ENCODE data around the gene XPO4.

XPO4 gene

GRCh38 chr13:20828539-20829364 is 73.8 kb downstream of the XPO4 start:
- no peak for DNase-seq (ENCODE audit: low spot score)

- no peak for DNase-seq (ENCODE audit: low spot score)
Measured at GRCh38 chr13:20826843-20827560, 75.5 kb downstream of the XPO4 start.

DNA sequence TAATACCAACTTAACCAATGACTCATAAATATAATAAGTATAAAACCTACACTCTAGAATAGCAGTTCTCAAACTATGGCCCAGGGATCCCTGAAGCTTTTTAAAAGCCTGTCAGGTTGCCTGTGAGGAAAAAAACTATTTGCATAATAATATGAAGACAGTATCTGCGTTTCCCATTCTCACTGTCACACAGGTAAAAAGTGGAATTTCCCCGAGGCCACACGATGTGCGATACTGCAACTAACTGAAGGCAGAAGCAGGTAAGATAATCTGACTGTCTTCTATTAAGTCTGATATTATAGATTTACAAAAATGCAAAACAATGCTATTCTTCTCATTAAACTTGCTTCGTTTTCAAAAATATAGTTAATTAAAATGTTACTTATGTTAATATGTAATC is 76.2 kb downstream of the XPO4 start:
- DNase-seq (ENCODE audit: low spot score) = no peak

- DNase-seq (ENCODE audit: low spot score) = no peak
Measured at GRCh38 chr13:20825477-20825875, 77.1 kb downstream of the XPO4 start.

GRCh38 chr13:20824762-20825476 is 77.6 kb downstream of the XPO4 start:
- no peak for DNase-seq (ENCODE audit: low spot score)

DNA sequence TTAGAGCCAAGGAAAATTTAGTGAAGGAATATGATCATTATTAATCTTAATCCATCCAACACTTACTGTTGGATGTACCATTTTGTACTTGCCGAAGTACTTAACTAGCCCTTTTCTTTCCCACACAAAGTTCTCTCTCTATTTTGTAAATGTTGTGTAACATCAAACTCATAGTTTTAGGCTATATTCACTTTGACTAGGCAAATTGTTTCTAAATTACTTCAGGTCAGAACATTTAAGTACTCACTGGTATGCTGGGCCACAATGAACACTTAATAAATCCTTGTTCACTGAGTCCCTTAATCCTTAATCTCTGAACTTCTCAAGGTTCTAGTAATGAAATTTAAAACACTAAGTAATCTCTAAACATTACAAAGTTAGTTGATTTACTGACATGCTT is 79.5 kb downstream of the XPO4 start:
- DNase-seq (ENCODE audit: low spot score) = no peak

DNA sequence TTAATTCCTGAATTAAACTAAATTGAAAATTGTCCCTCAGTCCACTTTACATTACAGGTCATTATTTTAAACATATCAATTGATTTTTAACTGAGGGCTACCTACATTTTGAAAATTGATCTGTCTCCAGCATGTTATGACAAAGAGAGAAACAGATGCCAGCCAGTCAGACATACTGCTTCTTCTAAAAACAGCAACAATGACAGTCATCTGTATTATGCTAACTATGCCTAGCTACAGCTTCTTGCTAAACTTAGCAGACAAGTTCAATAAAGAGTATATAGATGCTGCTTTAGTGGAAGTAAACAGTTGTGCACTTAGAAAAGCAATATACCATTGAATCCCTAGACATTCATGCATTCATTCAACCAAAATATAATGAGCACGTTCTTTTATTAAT is 80.1 kb downstream of the XPO4 start:
- DNase-seq (ENCODE audit: low spot score) = no peak

GRCh38 chr13:20819715-20820114 is 82.8 kb downstream of the XPO4 start:
- DNase-seq (ENCODE audit: low spot score) = no peak

DNA sequence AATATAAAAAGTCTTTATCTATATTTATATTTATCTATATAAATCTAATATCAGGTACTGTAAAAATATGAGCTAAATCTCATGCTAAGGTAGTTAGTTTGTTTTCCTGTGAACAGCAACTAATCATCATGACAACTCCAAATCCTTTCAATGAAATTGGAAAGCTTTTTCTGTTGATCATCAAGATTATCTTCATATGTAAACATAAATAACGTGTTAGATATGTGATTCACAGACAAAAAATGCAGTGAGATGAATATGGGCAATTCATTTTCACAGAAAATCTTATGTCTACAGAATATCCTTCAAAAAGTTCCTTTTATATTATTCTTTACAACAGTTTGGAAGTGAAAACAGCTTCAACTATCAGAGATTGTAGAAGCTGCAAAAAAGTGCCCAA is 87.1 kb downstream of the XPO4 start:
- DNase-seq (ENCODE audit: low spot score) = no peak

DNA sequence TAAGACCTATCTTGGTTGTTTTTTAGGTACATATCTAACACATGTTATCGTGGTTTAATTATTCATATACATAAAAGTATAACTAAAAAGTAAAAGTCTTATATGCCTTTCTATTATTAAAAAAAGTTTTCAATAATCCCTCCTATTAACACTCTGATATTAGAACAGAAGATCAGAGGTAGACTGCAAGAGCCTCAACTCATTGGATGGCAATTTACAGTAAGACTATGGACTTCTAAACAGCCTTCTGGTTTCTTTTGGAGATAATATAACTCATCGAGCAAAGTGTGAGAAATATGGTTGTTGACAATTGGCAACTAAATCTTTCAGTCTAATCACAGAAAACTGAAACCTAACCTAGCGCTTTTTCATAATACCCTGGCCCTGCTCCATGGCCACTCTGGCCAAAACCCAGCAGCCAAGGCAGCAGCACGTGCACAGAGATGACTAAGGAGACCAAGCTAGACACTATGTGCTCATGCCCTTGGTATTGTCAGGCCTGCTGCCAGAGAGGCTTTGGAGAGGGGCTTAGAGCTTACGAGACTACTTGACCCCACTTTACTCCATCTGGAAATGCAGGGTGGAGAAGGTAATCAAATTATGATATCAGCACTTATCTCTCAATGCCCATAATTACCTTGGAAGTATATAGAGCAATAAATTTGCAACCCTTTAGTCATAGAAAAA is 88.2 kb downstream of the XPO4 start:
- DNase-seq (ENCODE audit: low spot score) = no peak

- DNase-seq (ENCODE audit: low spot score) = no peak
Measured at GRCh38 chr13:20812890-20813289, 89.7 kb downstream of the XPO4 start.

DNA sequence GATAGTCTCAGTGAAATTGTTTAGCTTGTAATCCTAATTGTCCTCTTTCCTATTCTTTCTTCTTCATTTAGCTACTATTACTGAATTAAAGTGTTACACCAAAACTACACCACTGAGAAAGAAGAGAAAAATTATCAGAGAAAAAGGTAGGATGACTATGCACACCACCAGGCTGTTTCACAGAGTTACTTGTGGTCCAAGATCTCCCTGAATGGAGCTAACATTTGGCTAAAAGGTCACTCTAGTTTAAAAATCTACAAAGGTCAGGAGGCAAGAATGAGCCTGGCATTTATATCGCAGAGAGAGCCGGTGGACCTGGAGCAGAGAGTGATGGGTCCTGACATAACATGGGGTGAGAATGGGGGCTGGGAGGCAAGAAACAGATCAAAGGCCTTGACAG is 91.7 kb downstream of the XPO4 start:
- no peak for DNase-seq (ENCODE audit: low spot score)

DNA sequence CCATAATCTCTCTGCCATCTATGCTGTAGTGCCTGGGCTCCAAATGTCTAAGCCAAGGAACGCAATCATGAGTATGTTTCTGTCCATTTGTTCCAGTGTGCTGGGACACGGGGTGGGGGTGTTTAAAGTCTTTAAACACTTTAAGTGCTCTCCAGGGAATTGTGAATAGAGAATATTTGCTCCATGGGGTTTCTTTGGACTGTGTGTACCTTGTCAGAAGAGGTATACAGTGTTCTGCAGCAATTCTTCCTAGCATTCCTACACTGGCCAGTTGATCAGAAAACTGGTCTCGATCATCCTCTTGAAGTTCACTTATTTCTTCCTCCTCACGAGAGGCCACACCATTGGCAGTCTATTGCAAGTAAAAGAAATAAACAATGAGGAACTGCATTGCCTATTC is 93.7 kb downstream of the XPO4 start:
- no peak for DNase-seq (ENCODE audit: low spot score)

DNA sequence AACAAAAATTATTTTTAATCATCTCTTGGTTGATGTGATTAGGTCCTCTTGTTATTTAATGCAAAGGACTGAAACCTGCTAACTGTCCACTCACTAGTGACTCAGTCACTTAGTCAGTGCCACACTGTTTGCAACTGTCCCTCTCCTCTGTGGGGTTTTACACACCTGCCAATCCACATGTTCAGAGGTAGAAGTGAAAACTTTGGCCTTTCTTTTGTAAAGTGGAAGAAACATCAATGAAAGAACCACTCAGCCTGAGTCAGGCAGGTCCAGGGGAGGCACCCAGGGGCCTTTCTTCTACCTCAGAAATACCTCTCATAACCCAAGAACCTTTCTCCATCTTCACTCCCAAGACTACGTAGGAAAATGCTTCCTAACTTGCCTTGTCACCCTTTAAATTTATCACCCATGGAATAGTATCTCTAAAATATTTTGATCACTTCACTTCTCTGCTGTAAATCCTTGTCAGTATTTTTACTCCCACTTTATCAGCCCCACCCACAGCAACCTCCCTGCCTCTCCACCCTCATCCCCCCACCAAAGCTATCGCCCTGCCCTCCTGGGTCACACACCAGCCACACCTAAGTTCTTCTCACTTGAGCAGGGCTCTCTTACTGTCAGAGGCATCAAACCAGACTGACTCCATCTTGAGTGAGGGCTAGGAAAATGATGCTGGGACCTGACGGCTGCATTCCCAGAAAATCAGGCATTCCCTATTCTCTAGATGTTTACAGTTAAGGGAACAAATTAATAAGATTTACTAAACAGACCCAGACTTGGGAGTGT is 99.2 kb downstream of the XPO4 start:
- DNase-seq (ENCODE audit: low spot score) = no peak

DNA sequence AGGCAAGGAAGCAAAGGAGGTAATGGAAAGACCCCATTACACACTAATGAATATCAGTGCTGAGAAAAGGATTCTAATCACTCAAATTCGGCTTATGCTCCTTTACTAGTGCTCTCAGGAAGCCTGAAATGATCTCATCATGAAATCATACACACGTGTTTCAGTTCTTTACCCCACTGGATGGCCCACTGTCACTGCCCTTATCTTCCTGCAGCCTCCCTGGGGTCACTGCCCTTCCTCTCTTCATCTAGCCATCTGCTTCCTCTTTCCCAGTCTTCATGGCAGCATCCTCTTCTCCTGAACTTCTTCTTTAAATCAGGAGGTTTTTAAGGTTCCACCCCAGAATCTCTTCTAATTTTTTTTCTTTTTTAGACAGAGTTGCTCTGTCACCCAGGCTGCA is 100.8 kb downstream of the XPO4 start:
- no peak for DNase-seq (ENCODE audit: low spot score)

GRCh38 chr13:20799726-20800416 is 102.7 kb downstream of the XPO4 start:
- DNase-seq (ENCODE audit: low spot score) = no peak

GRCh38 chr13:20798027-20798426 is 104.5 kb downstream of the XPO4 start:
- no peak for DNase-seq (ENCODE audit: low spot score)

GRCh38 chr13:20796791-20797508 is 105.6 kb downstream of the XPO4 start:
- DNase-seq (ENCODE audit: low spot score) = no peak

DNA sequence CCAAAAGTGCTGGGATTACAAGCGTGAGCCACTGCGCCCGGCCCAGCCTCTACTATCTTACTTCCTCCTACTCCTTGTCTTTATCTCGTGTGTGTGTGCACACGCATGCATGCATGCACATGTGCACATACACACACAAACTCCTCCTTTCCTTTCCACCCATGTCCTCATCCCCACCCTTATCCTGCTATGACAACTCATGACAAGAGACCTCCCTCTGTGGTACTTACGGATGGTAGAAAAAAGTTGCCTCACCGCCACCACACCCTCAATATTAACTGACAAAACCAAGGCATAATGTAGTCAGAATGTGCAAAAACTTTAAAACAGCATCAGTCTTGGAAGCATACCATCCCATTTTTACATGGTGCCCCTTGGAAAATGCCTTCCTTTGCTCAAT is 112.9 kb downstream of the XPO4 start:
- no peak for DNase-seq (ENCODE audit: low spot score)

DNA sequence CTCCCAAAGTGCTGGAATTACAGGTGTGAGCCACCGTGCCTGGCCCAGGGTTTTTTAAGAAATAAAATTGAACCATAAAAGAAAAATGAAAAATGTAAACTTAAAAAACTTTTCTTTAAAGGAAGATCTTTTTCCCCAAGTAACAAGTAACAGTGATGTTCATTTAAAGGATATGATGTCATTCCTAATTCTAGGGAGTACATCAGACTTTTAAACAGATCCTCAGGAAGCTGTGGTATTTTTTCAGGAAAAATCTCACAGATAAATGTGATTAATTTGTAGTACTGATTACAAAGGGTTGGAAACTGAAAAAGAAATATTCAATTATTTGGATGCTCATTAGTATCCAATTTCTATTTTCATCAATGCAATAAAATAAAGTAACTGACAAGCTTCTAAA is 114.2 kb downstream of the XPO4 start:
- no peak for DNase-seq (ENCODE audit: low spot score)
